Liver (tissue), 9 donors: ENCODE results near the gene NMNAT2. TPM values are rescaled to one million over a fixed set of nuclear protein-coding genes. Genes with fewer than 3 reads are reported as not detected.

Experiments used
- DNase-seq: peaks from one replicate; pipeline ENCODE4 v3.0.0-alpha.2; 2017; ENCODE audit warnings: low spot score
- H3K27ac ChIP-seq, 2 donors: one replicate each; pipeline ENCODE4 v1.7.0; 2013; ENCODE audit warnings: inconsistent platforms in 2 of 2, low read length in 2 of 2, control low read depth in 1 of 2, low read depth in 1 of 2, mild to moderate bottlenecking in 1 of 2
- H3K27me3 ChIP-seq, 4 donors: one replicate each; pipeline versions ENCODE4 v1.6.1 to v1.7.0; 2013; ENCODE audit warnings: low read length in 3 of 4, inconsistent platforms in 1 of 4, mild to moderate bottlenecking in 1 of 4, moderate library complexity in 1 of 4; ENCODE audit not compliant: control insufficient read depth in 4 of 4, insufficient read depth in 4 of 4
- H3K36me3 ChIP-seq, 4 donors: one replicate each; pipeline versions ENCODE4 v1.6.1 to v1.7.0; 2013; ENCODE audit warnings: low read length in 3 of 4, mild to moderate bottlenecking in 3 of 4, low read depth in 1 of 4, moderate library complexity in 1 of 4; ENCODE audit not compliant: control insufficient read depth in 4 of 4, insufficient read depth in 3 of 4
- H3K4me1 ChIP-seq, 4 donors: one replicate each; pipeline versions ENCODE4 v1.6.1 to v1.7.0; 2013; ENCODE audit warnings: low read length in 3 of 4, mild to moderate bottlenecking in 3 of 4, moderate library complexity in 1 of 4; ENCODE audit not compliant: control insufficient read depth in 4 of 4, insufficient read depth in 4 of 4
- H3K4me3 ChIP-seq, 3 donors: one replicate each; pipeline versions ENCODE4 v1.6.1 to v1.7.0; 2013; ENCODE audit warnings: low read length in 3 of 3, control low read depth in 1 of 3, low read depth in 1 of 3, mild to moderate bottlenecking in 1 of 3
- H3K9ac ChIP-seq, 2 donors: one replicate each; pipeline ENCODE4 v1.7.0; 2013; ENCODE audit warnings: low read length in 2 of 2, mild to moderate bottlenecking in 2 of 2, moderate library complexity in 2 of 2, control low read depth in 1 of 2, low read depth in 1 of 2
- H3K9me3 ChIP-seq, 4 donors: one replicate each; pipeline versions ENCODE4 v1.6.1 to v1.7.0; 2013; ENCODE audit warnings: low read length in 3 of 4; ENCODE audit not compliant: control insufficient read depth in 4 of 4
- EGR1 ChIP-seq, 2 donors: IDR thresholded peaks; 2 replicates each; pipeline ENCODE4 v1.6.1; 2016 to 2018; ENCODE audit warnings: antibody characterized with exemption in 2 of 2, low read depth in 2 of 2
- FOXA2 ChIP-seq: IDR thresholded peaks from 2 replicates; pipeline ENCODE4 v1.6.1; 2016; ENCODE audit warnings: antibody characterized with exemption
- GABPA ChIP-seq, 2 donors: IDR thresholded peaks in 1 of 2; conservative IDR thresholded peaks in 1 of 2; 2 replicates each; pipeline ENCODE4 v1.6.1; 2016; ENCODE audit warnings: antibody characterized with exemption in 2 of 2, mild to moderate bottlenecking in 1 of 2, moderate library complexity in 1 of 2
- HNF4G ChIP-seq: IDR thresholded peaks from 2 replicates; pipeline ENCODE4 v1.6.1; 2016; ENCODE audit warnings: antibody characterized with exemption
- JUND ChIP-seq, 2 donors: IDR thresholded peaks; 2 replicates each; pipeline ENCODE4 v1.6.1; 2016; ENCODE audit warnings: antibody characterized with exemption in 2 of 2
- NR2F2 ChIP-seq: IDR thresholded peaks from 2 replicates; pipeline ENCODE4 v1.6.1; 2016; ENCODE audit warnings: antibody characterized with exemption
- RAD21 ChIP-seq, 2 donors: IDR thresholded peaks; 2 replicates each; pipeline ENCODE4 v1.6.1; 2016; ENCODE audit warnings: antibody characterized with exemption in 2 of 2, mild to moderate bottlenecking in 2 of 2
- RXRA ChIP-seq, 2 donors: IDR thresholded peaks; 2 replicates each; pipeline ENCODE4 v1.6.1; 2017 to 2018; ENCODE audit warnings: antibody characterized with exemption in 2 of 2, mild to moderate bottlenecking in 1 of 2
- SP1 ChIP-seq: IDR thresholded peaks from 2 replicates; pipeline ENCODE4 v1.6.1; 2018; ENCODE audit warnings: antibody characterized with exemption, mild to moderate bottlenecking
- TAF1 ChIP-seq: conservative IDR thresholded peaks from 2 replicates; pipeline ENCODE4 v1.6.1; 2016; ENCODE audit warnings: antibody characterized with exemption, mild to moderate bottlenecking
- YY1 ChIP-seq: IDR thresholded peaks from 2 replicates; pipeline ENCODE4 v1.6.1; 2016; ENCODE audit warnings: antibody characterized with exemption, mild to moderate bottlenecking
- WGBS: extraction: QIAGEN DNeasy Blood & Tissue Kit; methylation state at CpG from one replicate; pipeline ENCODE4 v1.1.7; 2013; 5-methylcytosine and 5-hydroxymethylcytosine counted together
- polyA plus RNA-seq, 2 donors: library from polyadenylated mRNA; stranded (reverse) in 1 of 2; unstranded in 1 of 2; fragments of 200-250 nt in 1 of 2; fragments of >200 nt in 1 of 2; fragmentation: Nextera tagmentation in 1 of 2; extraction: Ambion mirVana in 1 of 2; gene quantifications; one replicate each; pipeline versions ENCODE4 v1.2.1 to v1.2.3, GENCODE V29; 2013 to 2015
- total RNA-seq, 2 donors: library from RNA; depleted of rRNA; stranded (reverse); fragments of >200 nt; gene quantifications; one replicate each; pipeline ENCODE4 v1.2.3, GENCODE V29; 2014
- TF ChIP-seq, protein P1 (sequence below): IDR thresholded peaks from 2 replicates; pipeline ENCODE4 v1.6.1; 2016; ENCODE audit warnings: antibody characterized with exemption
- TF ChIP-seq, protein P2 (sequence below): fragments of 150-350 bp; IDR thresholded peaks from 2 replicates; pipeline ENCODE4 v1.5.1; 2017; ENCODE audit warnings: improper control_type of control experiment, low read depth, low read length; ENCODE audit not compliant: missing input control
- donor health status: healthy.
- donor health status: healthy.
- donor health status: healthy.
- donor health status: healthy.
- donor health status: healthy.

NMNAT2 gene
- total and polyA plus RNA-seq, 4 donors, result under 0.01 to 0.07 (median 0.05) TPM; not detected in 1

DNA sequence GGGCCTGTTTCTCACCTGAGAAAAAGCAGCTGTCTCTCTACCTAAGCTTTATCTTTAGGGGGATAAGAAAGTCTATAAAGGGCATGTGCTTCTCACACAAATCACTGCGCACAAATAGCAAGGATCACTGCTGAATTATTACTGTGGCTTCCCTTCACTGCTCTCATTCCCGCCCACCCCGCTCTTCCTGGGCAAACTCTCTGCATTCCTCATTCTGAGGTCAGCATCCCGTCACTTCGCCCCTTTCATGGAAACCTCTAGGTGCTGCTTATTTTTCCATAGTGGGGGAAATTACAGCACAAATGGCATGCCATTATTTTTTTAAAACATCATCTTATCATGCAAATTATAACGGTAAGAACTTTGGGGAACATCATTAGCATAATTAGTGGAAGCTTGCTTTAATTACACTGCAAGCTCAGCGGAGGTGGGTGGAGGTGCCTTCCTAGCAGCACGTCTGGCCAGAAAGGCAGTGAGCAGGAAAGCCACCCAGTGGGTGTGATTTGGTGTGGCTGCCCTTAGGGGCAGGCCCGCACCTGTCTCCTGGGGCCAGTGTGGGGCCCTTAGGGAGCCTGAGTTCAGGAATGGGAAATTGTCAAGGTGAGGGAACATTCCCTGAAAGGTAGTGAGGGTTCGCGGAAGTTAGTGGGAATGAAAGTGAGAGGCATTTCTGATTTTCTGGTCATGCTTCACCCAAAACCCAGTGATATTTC lies 126.2 kb downstream of the NMNAT2 start:
- no peak for DNase-seq
- 84% methylated on average over 11 of the region's 11 CpGs for whole genome bisulfite sequencing
- no peaks in the 10 kb centered on the region for H3K27me3 ChIP-seq
- no peaks in the 10 kb centered on the region for H3K9me3 ChIP-seq
- no peaks in the 10 kb centered on the region for H3K4me1 ChIP-seq
- H3K27ac ChIP-seq, result no peak overlapping the region
- no peak overlapping the region for H3K4me3 ChIP-seq
- H3K9ac ChIP-seq, result no peak overlapping the region
- TF ChIP-seq RAD21 (IDR thresholded peaks at IDR 0.05), result no peak
- TF ChIP-seq, protein P1, sequence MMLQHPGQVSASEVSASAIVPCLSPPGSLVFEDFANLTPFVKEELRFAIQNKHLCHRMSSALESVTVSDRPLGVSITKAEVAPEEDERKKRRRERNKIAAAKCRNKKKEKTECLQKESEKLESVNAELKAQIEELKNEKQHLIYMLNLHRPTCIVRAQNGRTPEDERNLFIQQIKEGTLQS, result no peak
- no peak for TF ChIP-seq FOXA2
- TF ChIP-seq, protein P2, sequence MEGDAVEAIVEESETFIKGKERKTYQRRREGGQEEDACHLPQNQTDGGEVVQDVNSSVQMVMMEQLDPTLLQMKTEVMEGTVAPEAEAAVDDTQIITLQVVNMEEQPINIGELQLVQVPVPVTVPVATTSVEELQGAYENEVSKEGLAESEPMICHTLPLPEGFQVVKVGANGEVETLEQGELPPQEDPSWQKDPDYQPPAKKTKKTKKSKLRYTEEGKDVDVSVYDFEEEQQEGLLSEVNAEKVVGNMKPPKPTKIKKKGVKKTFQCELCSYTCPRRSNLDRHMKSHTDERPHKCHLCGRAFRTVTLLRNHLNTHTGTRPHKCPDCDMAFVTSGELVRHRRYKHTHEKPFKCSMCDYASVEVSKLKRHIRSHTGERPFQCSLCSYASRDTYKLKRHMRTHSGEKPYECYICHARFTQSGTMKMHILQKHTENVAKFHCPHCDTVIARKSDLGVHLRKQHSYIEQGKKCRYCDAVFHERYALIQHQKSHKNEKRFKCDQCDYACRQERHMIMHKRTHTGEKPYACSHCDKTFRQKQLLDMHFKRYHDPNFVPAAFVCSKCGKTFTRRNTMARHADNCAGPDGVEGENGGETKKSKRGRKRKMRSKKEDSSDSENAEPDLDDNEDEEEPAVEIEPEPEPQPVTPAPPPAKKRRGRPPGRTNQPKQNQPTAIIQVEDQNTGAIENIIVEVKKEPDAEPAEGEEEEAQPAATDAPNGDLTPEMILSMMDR, result no peak
- H3K36me3 ChIP-seq, result no peaks in the 10 kb centered on the region

DNA sequence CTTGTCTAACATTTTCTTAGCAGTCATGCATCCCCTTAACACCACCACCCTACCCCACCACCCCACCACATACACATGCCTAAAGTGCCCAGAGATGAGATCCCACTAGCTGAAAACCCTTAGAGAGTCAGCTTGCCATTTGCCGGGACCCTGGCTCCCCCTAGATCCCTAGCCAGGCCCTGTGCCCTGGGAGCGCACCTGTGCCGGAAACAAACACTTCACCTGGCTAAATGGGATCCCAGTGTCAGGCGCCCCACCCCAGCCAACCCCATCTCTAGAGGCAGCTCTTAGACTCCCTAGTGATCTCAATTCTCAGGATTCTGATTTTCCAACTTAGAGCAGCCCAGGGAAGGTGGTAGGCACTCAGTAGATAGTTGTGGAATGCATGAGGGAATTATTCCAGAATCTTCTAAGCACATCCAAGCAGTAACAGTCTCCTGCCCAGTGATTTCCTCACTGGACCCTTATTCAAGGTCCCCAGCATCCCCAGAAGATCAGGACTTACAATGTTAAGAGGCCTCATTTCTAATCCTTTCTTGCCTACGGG lies 126.9 kb downstream of the NMNAT2 start:
- Histone ChIP-seq H3K27me3 (no peaks in the 10 kb centered on the region), H3K9ac (no peak overlapping the region), H3K4me1 (no peaks in the 10 kb centered on the region), H3K27ac (no peak overlapping the region), H3K36me3 (no peaks in the 10 kb centered on the region), H3K4me3 (no peak overlapping the region), H3K9me3 (no peaks in the 10 kb centered on the region)
- TF ChIP-seq EGR1 (IDR thresholded peaks at IDR 0.05; ENCODE audit: low read depth in 2 of 2) (no peak), FOXA2 (no peak), NR2F2 (no peak), RAD21 (IDR thresholded peaks at IDR 0.05) (no peak)
- TF ChIP-seq, protein P1, result no peak
- WGBS, result 93% methylated on average over 5 of the region's 5 CpGs
- no peak for DNase-seq

DNA sequence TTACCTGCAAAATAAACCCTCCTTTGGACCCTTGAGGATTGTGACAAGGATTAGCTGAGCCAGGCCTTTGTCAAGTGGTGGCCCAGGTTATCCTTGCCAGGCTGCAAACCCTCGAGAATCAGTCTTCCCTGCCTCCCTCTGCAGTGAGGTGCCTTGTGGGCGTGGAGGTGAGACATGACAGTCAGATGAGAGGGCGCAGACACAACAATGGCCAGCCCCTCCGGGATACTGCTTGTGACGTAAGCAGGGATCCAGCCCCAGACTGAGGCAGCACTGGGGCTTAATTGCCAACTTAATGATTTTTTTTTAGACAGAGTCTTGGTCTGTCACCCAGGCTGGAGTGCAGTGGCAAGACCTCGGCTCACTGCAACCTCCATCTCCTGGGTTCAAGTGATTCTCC lies 127.6 kb downstream of the NMNAT2 start:
- H3K27ac ChIP-seq, result no peak overlapping the region

DNA sequence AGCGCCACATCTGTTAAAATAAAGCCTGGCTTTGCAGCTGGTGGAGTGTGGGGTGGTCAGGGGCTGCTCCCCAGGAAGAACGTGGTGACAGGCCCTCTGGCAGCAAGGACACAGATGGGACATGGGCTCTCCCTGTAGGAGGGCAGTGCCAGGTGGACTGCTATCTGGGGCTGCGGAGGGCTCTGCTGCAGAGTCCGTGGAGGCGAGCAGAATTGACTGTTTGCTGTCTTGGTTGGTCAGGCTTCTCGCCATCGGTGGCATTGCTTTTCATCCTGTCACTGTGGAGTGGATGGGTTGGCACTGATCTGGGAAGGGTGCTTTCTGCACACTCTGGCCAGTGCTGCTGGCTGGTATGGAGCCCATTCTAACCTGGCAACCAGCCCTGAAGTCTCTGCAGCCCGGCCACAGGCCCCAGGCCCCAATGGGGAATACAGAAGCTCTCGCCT lies 129.1 kb downstream of the NMNAT2 start:
- Histone ChIP-seq H3K36me3 (no peaks in the 10 kb centered on the region), H3K4me3 (no peak overlapping the region), H3K27ac (no peak overlapping the region), H3K9ac (no peak overlapping the region), H3K4me1 (no peaks in the 10 kb centered on the region), H3K27me3 (no peaks in the 10 kb centered on the region), H3K9me3 (no peaks in the 10 kb centered on the region)
- no peak for DNase-seq
- no peak for TF ChIP-seq GABPA (IDR thresholded peaks at IDR 0.05 in 1 of 2, conservative IDR thresholded peaks at IDR 0.05 in 1 of 2)
- no peak for TF ChIP-seq RXRA (IDR thresholded peaks at IDR 0.05)
- TF ChIP-seq, protein P1, result no peak
- no peak for TF ChIP-seq NR2F2
- TF ChIP-seq YY1, result no peak
- TF ChIP-seq FOXA2, result no peak
- no peak for TF ChIP-seq TAF1
- TF ChIP-seq, protein P2, result no peak
- TF ChIP-seq HNF4G, result no peak
- no peak for TF ChIP-seq RAD21 (IDR thresholded peaks at IDR 0.05)
- no peak for TF ChIP-seq JUND (IDR thresholded peaks at IDR 0.05)
- TF ChIP-seq SP1, result no peak
- 91% methylated on average over 9 of the region's 9 CpGs for WGBS

More for the DNA sequence above, 127.6 kb downstream of the NMNAT2 start:
- Histone ChIP-seq H3K9ac (no peak overlapping the region), H3K4me3 (no peak overlapping the region), H3K4me1 (no peaks in the 10 kb centered on the region), H3K36me3 (no peaks in the 10 kb centered on the region), H3K27me3 (no peaks in the 10 kb centered on the region), H3K9me3 (no peaks in the 10 kb centered on the region)
- no peak for DNase-seq
- WGBS, result 90% methylated on average over 6 of the region's 6 CpGs
- no peak for TF ChIP-seq FOXA2
- TF ChIP-seq JUND (IDR thresholded peaks at IDR 0.05), result no peak
